Retinal pigment epithelial cell (primary cell): ENCODE results near the gene SPAG7.

Experiments
- DNase-seq: peaks from one replicate; pipeline ENCODE4 v3.0.0-alpha.2; 2010; ENCODE audit warnings: low read depth
- H3K4me3 ChIP-seq: 2 replicates; pipeline ENCODE4 v1.5.1; 2011; ENCODE audit warnings: mild to moderate bottlenecking, low read length, control low read depth, moderate library complexity
- TF ChIP-seq, protein P1 (sequence below): conservative IDR thresholded peaks from 2 replicates; pipeline ENCODE4 v1.5.1; 2011; ENCODE audit warnings: low read depth, low read length, control low read depth, inconsistent platforms

Gene SPAG7

DNA sequence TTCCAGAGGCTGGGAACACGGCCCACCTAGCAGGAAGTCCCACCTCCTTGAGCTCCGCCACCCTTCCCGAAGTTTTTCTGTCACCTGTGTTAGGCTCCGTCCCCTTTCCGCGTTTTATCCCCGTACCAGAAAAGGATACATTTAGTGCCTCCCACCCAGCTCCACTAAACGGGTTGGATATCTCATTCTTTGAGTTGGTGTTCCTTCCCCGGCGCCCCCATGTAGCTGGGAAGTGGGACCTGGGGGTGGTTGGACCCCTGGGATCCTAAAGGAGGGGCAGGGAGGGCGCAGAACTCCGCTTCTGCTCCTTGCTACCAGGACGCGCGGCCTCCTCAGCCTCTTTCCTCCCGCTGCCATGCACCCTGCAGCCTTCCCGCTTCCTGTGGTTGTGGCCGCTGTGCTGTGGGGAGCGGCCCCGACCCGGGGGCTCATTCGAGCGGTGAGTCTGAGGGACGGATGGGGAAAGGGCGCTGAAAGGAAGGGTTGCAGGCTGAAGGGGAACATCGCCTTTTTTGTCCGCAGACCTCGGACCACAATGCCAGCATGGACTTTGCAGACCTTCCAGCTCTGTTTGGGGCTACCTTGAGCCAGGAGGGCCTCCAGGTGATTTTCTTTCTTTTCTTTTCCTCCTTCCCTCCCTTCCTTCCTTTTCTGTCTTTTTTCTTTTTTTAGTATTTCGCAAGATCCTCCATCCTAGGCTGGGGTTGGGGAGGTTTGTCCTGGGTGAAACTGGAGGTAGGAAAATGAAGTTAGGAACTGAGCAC, 26.9 kb downstream of the SPAG7 start:
- TF ChIP-seq, protein P1, sequence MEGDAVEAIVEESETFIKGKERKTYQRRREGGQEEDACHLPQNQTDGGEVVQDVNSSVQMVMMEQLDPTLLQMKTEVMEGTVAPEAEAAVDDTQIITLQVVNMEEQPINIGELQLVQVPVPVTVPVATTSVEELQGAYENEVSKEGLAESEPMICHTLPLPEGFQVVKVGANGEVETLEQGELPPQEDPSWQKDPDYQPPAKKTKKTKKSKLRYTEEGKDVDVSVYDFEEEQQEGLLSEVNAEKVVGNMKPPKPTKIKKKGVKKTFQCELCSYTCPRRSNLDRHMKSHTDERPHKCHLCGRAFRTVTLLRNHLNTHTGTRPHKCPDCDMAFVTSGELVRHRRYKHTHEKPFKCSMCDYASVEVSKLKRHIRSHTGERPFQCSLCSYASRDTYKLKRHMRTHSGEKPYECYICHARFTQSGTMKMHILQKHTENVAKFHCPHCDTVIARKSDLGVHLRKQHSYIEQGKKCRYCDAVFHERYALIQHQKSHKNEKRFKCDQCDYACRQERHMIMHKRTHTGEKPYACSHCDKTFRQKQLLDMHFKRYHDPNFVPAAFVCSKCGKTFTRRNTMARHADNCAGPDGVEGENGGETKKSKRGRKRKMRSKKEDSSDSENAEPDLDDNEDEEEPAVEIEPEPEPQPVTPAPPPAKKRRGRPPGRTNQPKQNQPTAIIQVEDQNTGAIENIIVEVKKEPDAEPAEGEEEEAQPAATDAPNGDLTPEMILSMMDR = no peak
- H3K4me3 ChIP-seq = peak overlapping the region; percentile 96
- no peak for DNase-seq

GRCh38 chr17:4939796-4940554, 27.6 kb downstream of the SPAG7 start, which contains the start of the genes RNF167 and SLC25A11:
TSS of gene RNF167 (plus strand) at chr17:4940268. CDS start at chr17:4940910, 642 bp downstream.
TSS of gene SLC25A11 (minus strand) at chr17:4940046. CDS start at chr17:4939910, 136 bp downstream.
- TF ChIP-seq, protein P1 = no peak
- peak within 1 kb of the TSS; percentile 96 for H3K4me3 ChIP-seq

DNA sequence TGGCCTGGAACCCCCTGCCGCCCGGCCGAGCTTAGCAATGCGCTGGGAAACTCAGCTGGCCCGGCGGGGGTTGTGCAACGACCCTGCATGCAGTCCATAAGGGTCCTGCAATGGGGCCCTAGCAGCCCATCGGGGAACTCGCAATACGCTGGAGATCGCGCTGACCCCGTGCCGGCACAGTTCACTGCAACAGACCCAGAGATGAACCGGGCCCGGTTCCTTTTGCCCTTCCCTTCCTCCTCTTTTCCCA, 28.1 kb downstream of the SPAG7 start:
- H3K4me3 ChIP-seq = peak overlapping the region; percentile 96
- no peak for DNase-seq
- TF ChIP-seq, protein P1 = no peak

More at GRCh38 chr17:4939796-4940554, 27.6 kb downstream of the SPAG7 start, which contains the start of the genes RNF167 and SLC25A11:
- DNase-seq = peak; percentile 99

DNA sequence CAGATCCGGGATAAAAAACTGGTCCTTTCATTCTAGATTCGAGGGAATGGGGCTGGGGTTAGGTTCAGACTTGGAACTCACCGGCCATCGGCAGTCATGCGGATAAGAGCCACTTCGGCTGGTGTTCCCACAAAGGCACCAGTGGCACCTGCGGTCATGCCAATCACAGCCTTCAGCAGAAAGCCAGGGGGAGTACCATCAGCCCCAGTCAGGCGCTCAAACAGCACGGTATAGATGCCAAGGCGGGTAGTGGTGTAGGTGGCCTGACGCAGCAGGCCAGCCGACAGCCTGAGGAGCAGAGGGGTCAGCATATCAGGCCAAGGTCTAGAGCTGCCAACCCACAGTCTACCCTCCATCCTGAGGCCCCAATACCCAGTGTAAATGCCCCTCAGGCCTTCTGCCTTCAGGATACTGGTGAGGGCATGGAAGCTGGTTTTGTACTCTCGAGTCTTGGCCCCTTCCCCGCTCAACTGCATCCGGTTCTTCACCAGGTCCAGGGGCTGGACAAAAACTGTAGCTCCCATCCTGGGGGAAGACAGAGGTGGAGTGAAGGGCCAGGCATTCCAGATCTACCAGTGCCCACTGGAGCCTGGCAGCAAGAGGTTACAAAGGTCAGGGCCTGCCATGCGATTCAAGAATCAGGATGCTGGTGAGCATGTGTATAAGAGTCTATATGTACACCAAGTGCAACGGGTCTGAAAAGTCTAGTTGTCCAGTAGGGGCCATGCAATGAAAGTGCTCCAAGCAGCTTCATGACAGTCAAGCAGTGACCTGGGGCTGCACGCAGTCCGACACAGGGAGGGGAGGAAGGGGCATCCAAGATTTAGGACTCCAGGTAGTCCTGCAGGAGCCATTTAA, 28.7 kb downstream of the SPAG7 start:
- DNase-seq = no peak
- TF ChIP-seq, protein P1 = no peak

GRCh38 chr17:4938069-4938491, 29.5 kb downstream of the SPAG7 start:
- TF ChIP-seq, protein P1 = no peak
- no peak overlapping the region for H3K4me3 ChIP-seq
- DNase-seq = no peak

More for the DNA sequence above, 28.7 kb downstream of the SPAG7 start:
- H3K4me3 ChIP-seq = peak overlapping the region; percentile 96

DNA sequence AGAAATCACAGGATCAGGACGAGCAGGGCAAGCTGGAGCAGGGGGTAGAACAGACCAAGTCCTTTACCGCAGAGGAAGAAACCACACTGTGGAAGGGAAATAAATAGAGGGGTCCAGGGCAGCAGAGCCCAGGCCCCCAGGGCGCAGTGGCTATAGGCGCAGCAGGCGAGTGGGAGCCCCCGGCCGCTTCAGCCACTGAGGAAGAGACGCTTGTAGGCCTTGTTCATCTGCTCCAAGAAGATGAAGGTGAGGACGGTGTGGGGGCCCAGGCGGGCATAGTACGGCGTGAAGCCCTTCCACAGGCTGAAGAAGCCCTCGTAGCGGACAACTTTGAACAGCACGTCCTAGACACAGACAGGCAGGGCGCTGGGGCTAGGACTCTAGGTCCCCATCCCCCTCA, 30.1 kb downstream of the SPAG7 start:
- no peak overlapping the region for H3K4me3 ChIP-seq
- TF ChIP-seq, protein P1 = no peak
- DNase-seq = no peak
